HCT116 (cell line): ENCODE data around the gene CRIM1. TPM values are rescaled to one million over a fixed set of nuclear protein-coding genes. Genes with fewer than 3 reads are reported as not detected.
A peak's percentile ranks its signal among the peaks of the same experiment; 100 is the strongest.

Source experiments
- ATAC-seq: fragments of 200-7000 bp; cut with Tn5 transposase; 2 replicates; pipeline ENCODE4 v1.9.1; 2020; ENCODE audit warnings: mild to moderate bottlenecking, moderate library complexity
- BruUV-seq: library from RNA; stranded (reverse); fragments of 400-500 nt; replicated peaks from 2 replicates; lab custom pipeline; 2021; lab: Mats Ljungman, UMichigan
- CTCF ChIA-PET: fragments of 300-600 bp; sonication (Branson Sonifier 250); formaldehyde crosslinking; loops from one replicate; lab custom pipeline; 2021; ENCODE audit warnings: antibody characterized with exemption; lab: Charles Lee
- POLR2A ChIA-PET: fragments of 300-600, 350-600 bp; sonication (Branson Sonifier 250); formaldehyde crosslinking; loops from one replicate; lab custom pipeline; 2021; ENCODE audit warnings: antibody characterized with exemption; lab: Charles Lee
- RAD21 ChIA-PET, 2 experiments: fragments of 300-600 bp; sonication (Branson Sonifier 250); formaldehyde crosslinking; loops; one replicate each; lab custom pipeline; 2023; ENCODE audit warnings: low total read pairs in 2 of 2; ENCODE audit not compliant: uncharacterized antibody in 2 of 2, unreplicated experiment in 2 of 2, low non-redundant PET in 1 of 2; lab: Charles Lee
- DNase-seq: peaks from one replicate; pipeline ENCODE4 v3.0.0-alpha.2; 2010; ENCODE audit warnings: low read depth, low spot score
- H2AFZ ChIP-seq: fragments of 200-600 bp; shearing (Covaris generic), sonication (generic); 2 replicates; pipeline ENCODE4 v1.6.1; 2017; ENCODE audit warnings: low read depth, mixed run types, mixed read lengths, antibody characterized with exemption, low read length; ENCODE audit not compliant: poor library complexity, severe bottlenecking
- H3K27ac ChIP-seq: 2 replicates; pipeline ENCODE4 v1.5.1; 2012; ENCODE audit warnings: low read depth, low read length
- H3K27me3 ChIP-seq: fragments of 200-600 bp; sonication (generic); 2 replicates; pipeline ENCODE4 v1.6.1; 2016; ENCODE audit warnings: mixed run types, low read length, mixed read lengths; ENCODE audit not compliant: insufficient read depth
- H3K36me3 ChIP-seq, 2 experiments: fragments of 200-500 bp in 1 of 2; fragments of 200-600 bp in 1 of 2; sonication (Bioruptor generic) in 1 of 2; sonication (generic) in 1 of 2; 2 replicates each; pipeline versions ENCODE4 v1.5.1 to v1.6.1; 2014 to 2016; ENCODE audit warnings: low read length in 2 of 2, inconsistent platforms in 1 of 2, mixed read lengths in 1 of 2, mixed run types in 1 of 2; ENCODE audit not compliant: insufficient read depth in 2 of 2, control insufficient read depth in 1 of 2
- H3K4me1 ChIP-seq, 2 experiments: fragments of 200-600 bp in 1 of 2; sonication (generic) in 1 of 2; 2 replicates each; pipeline versions ENCODE4 v1.5.1 to v1.6.1; 2012 to 2017; ENCODE audit warnings: low read length in 2 of 2, inconsistent platforms in 1 of 2, mild to moderate bottlenecking in 1 of 2, mixed read lengths in 1 of 2, mixed run types in 1 of 2, moderate library complexity in 1 of 2; ENCODE audit not compliant: insufficient read depth in 2 of 2, control insufficient read depth in 1 of 2
- H3K4me2 ChIP-seq: fragments of 200-600 bp; sonication (generic); 2 replicates; pipeline ENCODE4 v1.6.1; 2017; ENCODE audit warnings: mixed run types, low read length, mixed read lengths
- H3K4me3 ChIP-seq, 2 experiments: fragments of 200-600 bp in 1 of 2; sonication (generic) in 1 of 2; replicated peaks in 1 of 2; 2 replicates each; pipeline ENCODE4 v1.5.1; 2011 to 2016; ENCODE audit warnings: low read length in 2 of 2, control low read depth in 1 of 2, low read depth in 1 of 2, mild to moderate bottlenecking in 1 of 2, mixed read lengths in 1 of 2, mixed run types in 1 of 2
- H3K79me2 ChIP-seq: fragments of 200-600 bp; sonication (generic); 2 replicates; pipeline ENCODE4 v1.6.1; 2017; ENCODE audit warnings: mild to moderate bottlenecking, mixed run types, low read length, moderate library complexity, mixed read lengths; ENCODE audit not compliant: insufficient read depth
- H3K9ac ChIP-seq: fragments of 200-600 bp; sonication (generic); 2 replicates; pipeline ENCODE4 v1.6.1; 2016; ENCODE audit warnings: low read length, mixed read lengths
- H3K9me2 ChIP-seq: fragments of 200-600 bp; sonication (generic), shearing (Covaris generic); 2 replicates; pipeline ENCODE4 v1.6.1; 2017; ENCODE audit warnings: mixed run types, mild to moderate bottlenecking, moderate library complexity; ENCODE audit not compliant: insufficient read depth
- H3K9me3 ChIP-seq, 2 experiments: fragments of 200-500 bp in 1 of 2; fragments of 200-600 bp in 1 of 2; sonication (Bioruptor generic) in 1 of 2; sonication (generic) in 1 of 2; 2 replicates each; pipeline ENCODE4 v1.6.1; 2014 to 2017; ENCODE audit warnings: low read length in 2 of 2, mixed read lengths in 2 of 2, inconsistent platforms in 1 of 2, low read depth in 1 of 2, mild to moderate bottlenecking in 1 of 2, mixed run types in 1 of 2, moderate library complexity in 1 of 2; ENCODE audit not compliant: control insufficient read depth in 1 of 2, insufficient read depth in 1 of 2
- H4K20me1 ChIP-seq: fragments of 200-600 bp; sonication (generic), shearing (Covaris generic); 2 replicates; pipeline ENCODE4 v1.6.1; 2017; ENCODE audit warnings: mixed run types, mild to moderate bottlenecking, moderate library complexity; ENCODE audit not compliant: insufficient read depth
- ATF3 ChIP-seq: IDR thresholded peaks from 2 replicates; pipeline ENCODE4 v1.6.1; 2012
- CBX3 ChIP-seq: IDR thresholded peaks from 2 replicates; pipeline ENCODE4 v1.6.1; 2012; ENCODE audit warnings: low read depth
- CEBPB ChIP-seq: IDR thresholded peaks from 2 replicates; pipeline ENCODE4 v1.6.1; 2012; ENCODE audit warnings: low read depth
- EGR1 ChIP-seq: IDR thresholded peaks from 2 replicates; pipeline ENCODE4 v1.6.1; 2012; ENCODE audit warnings: low read depth
- ELF1 ChIP-seq: IDR thresholded peaks from 2 replicates; pipeline ENCODE4 v1.6.1; 2012; ENCODE audit warnings: low read depth, borderline replicate concordance
- EZH2 ChIP-seq: fragments of 200-600 bp; sonication (generic); IDR thresholded peaks from 2 replicates; pipeline ENCODE4 v1.6.1; 2017; ENCODE audit warnings: antibody characterized with exemption, mixed run types
- EZH2phosphoT487 ChIP-seq: fragments of 200-600 bp; IDR thresholded peaks from 2 replicates; pipeline ENCODE4 v1.6.1; 2018; ENCODE audit warnings: antibody characterized with exemption, borderline replicate concordance
- FOSL1 ChIP-seq: IDR thresholded peaks from 2 replicates; pipeline ENCODE4 v1.6.1; 2012; ENCODE audit warnings: low read depth
- JUND ChIP-seq: IDR thresholded peaks from 2 replicates; pipeline ENCODE4 v1.6.1; 2012
- POLR2A ChIP-seq: IDR thresholded peaks from 2 replicates; pipeline ENCODE4 v1.7.0; 2011; ENCODE audit warnings: borderline replicate concordance; ENCODE audit not compliant: insufficient read depth, insufficient read length; ENCODE audit errors: extremely low read depth
- POLR2AphosphoS5 ChIP-seq: IDR thresholded peaks from 2 replicates; pipeline ENCODE4 v1.6.1; 2011; ENCODE audit warnings: mild to moderate bottlenecking, low read depth, low read length, moderate library complexity
- SIN3A ChIP-seq: IDR thresholded peaks from 2 replicates; pipeline ENCODE4 v1.6.1; 2012; ENCODE audit warnings: low read depth
- SP1 ChIP-seq: IDR thresholded peaks from 2 replicates; pipeline ENCODE4 v1.6.1; 2012; ENCODE audit warnings: low read depth
- SRF ChIP-seq: IDR thresholded peaks from 2 replicates; pipeline ENCODE4 v1.6.1; 2012; ENCODE audit warnings: low read depth
- TCF7L2 ChIP-seq: IDR thresholded peaks from 2 replicates; pipeline ENCODE4 v1.7.0; 2011; ENCODE audit warnings: borderline replicate concordance, inconsistent platforms; ENCODE audit not compliant: insufficient read depth, insufficient read length; ENCODE audit errors: extremely low read depth
- YY1 ChIP-seq: IDR thresholded peaks from 2 replicates; pipeline ENCODE4 v1.6.1; 2011; ENCODE audit warnings: low read length, low read depth, moderate library complexity, mild to moderate bottlenecking; ENCODE audit not compliant: insufficient replicate concordance; ENCODE audit errors: extremely low read depth
- ZFX ChIP-seq: fragments of 450-650 bp; IDR thresholded peaks from 2 replicates; pipeline ENCODE4 v1.6.1; 2017
- ZNF274 ChIP-seq: fragments of 200-500 bp; sonication (Bioruptor generic); IDR thresholded peaks from 2 replicates; pipeline ENCODE4 v1.6.1; 2014; ENCODE audit warnings: mild to moderate bottlenecking, low read depth, low read length, inconsistent platforms
- intact Hi-C: fragments of 100-400 bp; cut with micrococcal nuclease; formaldehyde crosslinking; loops from 2 replicates; pipeline ENCODE4 v1.10.0; 2022
- total RNA-seq: library from RNA; stranded (reverse); gene quantifications from one replicate; pipeline ENCODE4 v1.2.1, GENCODE V29; 2021; ENCODE audit not compliant: unreplicated experiment
- TF ChIP-seq, protein P1 (sequence below): IDR thresholded peaks from 2 replicates; pipeline ENCODE4 v1.6.1; 2012
- TF ChIP-seq, protein P2 (sequence below): IDR thresholded peaks from 2 replicates; pipeline ENCODE4 v1.6.1; 2011; ENCODE audit warnings: mild to moderate bottlenecking, low read length, moderate library complexity; ENCODE audit not compliant: insufficient replicate concordance; ENCODE audit errors: extremely low read depth
- TF ChIP-seq, protein P3 (sequence below), 3 experiments: fragments of 200-600 bp in 1 of 3; sonication (generic) in 1 of 3; IDR thresholded peaks in 2 of 3; conservative IDR thresholded peaks in 1 of 3; 2 replicates each; pipeline ENCODE4 v1.5.1; 2012 to 2017; ENCODE audit warnings: low read depth in 2 of 3, low read length in 2 of 3, antibody characterized with exemption in 1 of 3, borderline replicate concordance in 1 of 3, control low read depth in 1 of 3, mild to moderate bottlenecking in 1 of 3, mixed read lengths in 1 of 3, mixed run types in 1 of 3, moderate library complexity in 1 of 3; ENCODE audit not compliant: insufficient read depth in 1 of 3

The CRIM1 gene
- total RNA-seq, 1 experiment from 2014 or later, result 27.2 TPM

DNA sequence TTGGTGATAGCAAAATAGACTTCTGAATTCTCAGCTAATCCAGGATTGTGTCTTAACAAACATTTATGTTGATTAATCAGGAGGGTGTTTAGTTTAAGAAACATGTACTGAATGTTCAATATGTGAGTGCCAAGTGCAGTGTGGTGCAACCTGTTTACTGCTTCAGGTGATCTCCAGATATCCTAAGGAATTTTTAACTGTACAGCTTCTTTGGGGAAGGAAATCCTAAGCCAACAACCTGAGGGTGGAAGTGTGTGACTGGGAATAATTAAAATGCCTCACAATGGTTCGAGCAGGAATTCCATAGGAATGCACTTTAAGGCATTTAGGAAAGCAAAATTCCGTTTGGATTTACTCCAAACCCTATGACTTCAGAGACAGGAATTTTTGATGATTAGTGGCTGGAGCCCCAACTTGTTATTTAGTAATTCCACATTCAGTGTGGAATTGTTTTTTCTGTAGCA lies 16.4 kb downstream of the CRIM1 start:
- CTCF ChIA-PET, result interaction anchor here (1.4 to 2.5 kb wide), 3 partner anchors 14 to 399 kb away, joined by 3 to 9 read pairs (median 7); no protein-coding TSS in a partner anchor
- no peak for TF ChIP-seq ATF3
- TF ChIP-seq, protein P1, sequence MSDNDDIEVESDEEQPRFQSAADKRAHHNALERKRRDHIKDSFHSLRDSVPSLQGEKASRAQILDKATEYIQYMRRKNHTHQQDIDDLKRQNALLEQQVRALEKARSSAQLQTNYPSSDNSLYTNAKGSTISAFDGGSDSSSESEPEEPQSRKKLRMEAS, result no peak
- peak; percentile 29; the same call in 1 of the 2 replicates for TF ChIP-seq CBX3
- TF ChIP-seq CEBPB, result no peak
- TF ChIP-seq ZFX, result no peak
- peak; percentile 38; the same call in 1 of the 2 replicates for TF ChIP-seq SIN3A
- TF ChIP-seq ELF1, result no peak
- no peak for TF ChIP-seq TCF7L2
- TF ChIP-seq JUND, result peak; percentile 52
- TF ChIP-seq EZH2phosphoT487, result no peak
- TF ChIP-seq FOSL1, result peak; percentile 51; the same call in 1 of the 2 replicates
- TF ChIP-seq POLR2AphosphoS5, result no peak
- TF ChIP-seq, protein P2, sequence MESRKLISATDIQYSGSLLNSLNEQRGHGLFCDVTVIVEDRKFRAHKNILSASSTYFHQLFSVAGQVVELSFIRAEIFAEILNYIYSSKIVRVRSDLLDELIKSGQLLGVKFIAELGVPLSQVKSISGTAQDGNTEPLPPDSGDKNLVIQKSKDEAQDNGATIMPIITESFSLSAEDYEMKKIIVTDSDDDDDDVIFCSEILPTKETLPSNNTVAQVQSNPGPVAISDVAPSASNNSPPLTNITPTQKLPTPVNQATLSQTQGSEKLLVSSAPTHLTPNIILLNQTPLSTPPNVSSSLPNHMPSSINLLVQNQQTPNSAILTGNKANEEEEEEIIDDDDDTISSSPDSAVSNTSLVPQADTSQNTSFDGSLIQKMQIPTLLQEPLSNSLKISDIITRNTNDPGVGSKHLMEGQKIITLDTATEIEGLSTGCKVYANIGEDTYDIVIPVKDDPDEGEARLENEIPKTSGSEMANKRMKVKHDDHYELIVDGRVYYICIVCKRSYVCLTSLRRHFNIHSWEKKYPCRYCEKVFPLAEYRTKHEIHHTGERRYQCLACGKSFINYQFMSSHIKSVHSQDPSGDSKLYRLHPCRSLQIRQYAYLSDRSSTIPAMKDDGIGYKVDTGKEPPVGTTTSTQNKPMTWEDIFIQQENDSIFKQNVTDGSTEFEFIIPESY, result no peak
- TF ChIP-seq SP1, result peak; percentile 50
- TF ChIP-seq EZH2, result no peak
- no peak for TF ChIP-seq YY1
- TF ChIP-seq, protein P3, sequence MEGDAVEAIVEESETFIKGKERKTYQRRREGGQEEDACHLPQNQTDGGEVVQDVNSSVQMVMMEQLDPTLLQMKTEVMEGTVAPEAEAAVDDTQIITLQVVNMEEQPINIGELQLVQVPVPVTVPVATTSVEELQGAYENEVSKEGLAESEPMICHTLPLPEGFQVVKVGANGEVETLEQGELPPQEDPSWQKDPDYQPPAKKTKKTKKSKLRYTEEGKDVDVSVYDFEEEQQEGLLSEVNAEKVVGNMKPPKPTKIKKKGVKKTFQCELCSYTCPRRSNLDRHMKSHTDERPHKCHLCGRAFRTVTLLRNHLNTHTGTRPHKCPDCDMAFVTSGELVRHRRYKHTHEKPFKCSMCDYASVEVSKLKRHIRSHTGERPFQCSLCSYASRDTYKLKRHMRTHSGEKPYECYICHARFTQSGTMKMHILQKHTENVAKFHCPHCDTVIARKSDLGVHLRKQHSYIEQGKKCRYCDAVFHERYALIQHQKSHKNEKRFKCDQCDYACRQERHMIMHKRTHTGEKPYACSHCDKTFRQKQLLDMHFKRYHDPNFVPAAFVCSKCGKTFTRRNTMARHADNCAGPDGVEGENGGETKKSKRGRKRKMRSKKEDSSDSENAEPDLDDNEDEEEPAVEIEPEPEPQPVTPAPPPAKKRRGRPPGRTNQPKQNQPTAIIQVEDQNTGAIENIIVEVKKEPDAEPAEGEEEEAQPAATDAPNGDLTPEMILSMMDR (IDR thresholded peaks at IDR 0.05 in 2 of 3, conservative IDR thresholded peaks at IDR 0.05 in 1 of 3; ENCODE audit: borderline replicate concordance in 1 of 3, insufficient read depth in 1 of 3, low read depth in 2 of 3, low read length in 2 of 3), result no peak
- TF ChIP-seq ZNF274, result no peak
- no peak for TF ChIP-seq POLR2A
- TF ChIP-seq EGR1, result 0 out of 2 replicates have a peak, but pooled peaks have one; percentile 10
- TF ChIP-seq SRF, result no peak

More for the DNA sequence above, 16.4 kb downstream of the CRIM1 start:
- H3K9me2 ChIP-seq, result no peaks in the 10 kb centered on the region
- peak; percentile 56 for ATAC-seq
- no peaks in the 10 kb centered on the region for H4K20me1 ChIP-seq
- H3K9ac ChIP-seq, result peak overlapping the region; percentile 49
- no peaks in the 10 kb centered on the region for H3K36me3 ChIP-seq
- no peak for DNase-seq
- BruUV-seq, result no TSS peak
- ChIA-PET RAD21 (no interaction called here), POLR2A (no interaction called here)
- H3K4me2 ChIP-seq, result peak overlapping the region; percentile 87
- intact Hi-C loops, result no loop called here
- H3K27ac ChIP-seq, result peak overlapping the region; percentile 64
- H3K79me2 ChIP-seq, result peaks cover 97% of the 10 kb centered on the region
- peaks cover 82 to 100% of the 10 kb centered on the region in 2 experiments for H3K4me1 ChIP-seq
- H3K9me3 ChIP-seq, result no peaks in the 10 kb centered on the region
- H2AFZ ChIP-seq, result no peak overlapping the region
- no peaks in the 10 kb centered on the region for H3K27me3 ChIP-seq
- peak overlapping the region; percentile 27 to 54 for H3K4me3 ChIP-seq
